Measurements from ENCODE around the gene FGF11. TPM values are rescaled to one million over a fixed set of nuclear protein-coding genes. Genes with fewer than 3 reads are reported as not detected.
A peak's percentile ranks its signal among the peaks of the same experiment; 100 is the strongest.

FGF11 gene
- total and polyA plus RNA-seq, 7 experiments from 2014 or later = 0.09 to 39.7 (median 3.3) TPM; not detected in 1

- Histone ChIP-seq H3K36me3 (ENCODE audit: control insufficient read depth in 2 of 3, insufficient read depth in 3 of 3, low read length in 3 of 3) (no peaks in the 10 kb centered on the region), H3K27me3 (ENCODE audit: control insufficient read depth in 2 of 2, insufficient read depth in 2 of 2, low read length in 2 of 2) (no peaks in the 10 kb centered on the region), H3K4me1 (ENCODE audit: control insufficient read depth in 2 of 2, insufficient read depth in 2 of 2, low read length in 2 of 2) (peaks cover 3 to 4% of the 10 kb centered on the region in 2 donors), H3K27ac (ENCODE audit: low read depth, low read length) (no peak overlapping the region), H3K9me3 (ENCODE audit: control insufficient read depth in 2 of 3, low read length in 3 of 3) (no peaks in the 10 kb centered on the region), H3K4me3 (ENCODE audit: low read length) (no peak overlapping the region)
- intact Hi-C loops (cut with micrococcal nuclease) = loop anchor here in 1 of 2 donors (10.0 kb wide), 1 partner anchor 416 kb away; the partner anchor contains the start of gene RNASEK
- Mint-ChIP-seq H3K4me3 (no peak overlapping the region), H3K27me3 (peaks cover 0 to 2% (median 0%) of the 10 kb centered on the region in 5 donors), H3K9me3 (peaks cover 0 to 4% (median 0%) of the 10 kb centered on the region in 11 donors), H3K36me3 (no peaks in the 10 kb centered on the region), H3K27ac (no peak overlapping the region), H3K4me1 (peaks cover 7 to 12% (median 8%) of the 10 kb centered on the region in 7 donors)
- DNase-seq = no peak
- ChIA-PET CTCF (interaction anchor here (1.0 kb wide), 1 partner anchor 51 kb away, joined by 3 read pairs; no protein-coding TSS in a partner anchor), POLR2A (interaction anchor here (1.2 to 1.6 kb wide), 2 partner anchors 22 to 75 kb away, joined by 3 to 5 read pairs; no protein-coding TSS in a partner anchor)
- no peak for ATAC-seq
Measured at GRCh38 chr17:7431231-7431630, 8.1 kb upstream of the FGF11 start.

- ChIA-PET POLR2A (interaction anchor here (1.2 to 1.6 kb wide), 2 partner anchors 23 to 76 kb away, joined by 3 to 5 read pairs; no protein-coding TSS in a partner anchor), CTCF (no interaction called here)
- ATAC-seq (no peak), DNase-seq (no peak)
- H3K4me3 Mint-ChIP-seq = no peak overlapping the region
- Histone ChIP-seq H3K27ac (ENCODE audit: low read depth, low read length) (no peak overlapping the region), H3K4me3 (ENCODE audit: low read length) (no peak overlapping the region), H3K9me3 (ENCODE audit: control insufficient read depth in 2 of 3, low read length in 3 of 3) (no peaks in the 10 kb centered on the region), H3K27me3 (ENCODE audit: control insufficient read depth in 2 of 2, insufficient read depth in 2 of 2, low read length in 2 of 2) (no peaks in the 10 kb centered on the region), H3K36me3 (ENCODE audit: control insufficient read depth in 2 of 3, insufficient read depth in 3 of 3, low read length in 3 of 3) (no peaks in the 10 kb centered on the region), H3K4me1 (ENCODE audit: control insufficient read depth in 2 of 2, insufficient read depth in 2 of 2, low read length in 2 of 2) (peaks cover 9 to 13% of the 10 kb centered on the region in 2 donors)
- H3K36me3 Mint-ChIP-seq = no peaks in the 10 kb centered on the region
- H3K4me1 Mint-ChIP-seq = peaks cover 7 to 20% (median 13%) of the 10 kb centered on the region in 7 donors
- H3K9me3 Mint-ChIP-seq = peaks cover 0 to 2% (median 0%) of the 10 kb centered on the region in 11 donors
- peak overlapping the region in 1 of 9 donors; percentile 38 for H3K27ac Mint-ChIP-seq
- intact Hi-C loops (cut with micrococcal nuclease) = loop anchor here in 1 of 2 donors (10.0 kb wide), 1 partner anchor 417 kb away; the partner anchor contains the start of gene RNASEK
- peaks cover 0 to 2% (median 0%) of the 10 kb centered on the region in 5 donors for H3K27me3 Mint-ChIP-seq
Measured at GRCh38 chr17:7432296-7432695, 7.0 kb upstream of the FGF11 start.

- Mint-ChIP-seq H3K27ac (peak overlapping the region; percentile 89 to 97 (median 95)), H3K27me3 (peaks cover 16 to 20% (median 17%) of the 10 kb centered on the region in 5 donors), H3K36me3 (peaks cover 0 to 11% (median 0%) of the 10 kb centered on the region in 5 donors), H3K4me1 (peaks cover 28 to 47% (median 37%) of the 10 kb centered on the region in 7 donors), H3K4me3 (peak overlapping the region; percentile 86 to 96 (median 94)), H3K9me3 (peaks cover 0 to 3% (median 0%) of the 10 kb centered on the region in 11 donors)
- Histone ChIP-seq H3K9me3 (ENCODE audit: control insufficient read depth in 2 of 3, low read length in 3 of 3) (no peaks in the 10 kb centered on the region), H3K4me1 (ENCODE audit: control insufficient read depth in 2 of 2, insufficient read depth in 2 of 2, low read length in 2 of 2) (peaks cover 16 to 45% of the 10 kb centered on the region in 2 donors), H3K36me3 (ENCODE audit: control insufficient read depth in 2 of 3, insufficient read depth in 3 of 3, low read length in 3 of 3) (no peaks in the 10 kb centered on the region), H3K27ac (ENCODE audit: low read depth, low read length) (peak overlapping the region; percentile 83), H3K4me3 (ENCODE audit: low read length) (peak overlapping the region; percentile 65), H3K27me3 (ENCODE audit: control insufficient read depth in 2 of 2, insufficient read depth in 2 of 2, low read length in 2 of 2) (peaks cover 6 to 9% of the 10 kb centered on the region in 2 donors)
- peak in 3 of 9 donors; percentile 50 to 74 (median 53) for DNase-seq
- ChIA-PET POLR2A (interaction anchor here (0.6 to 5.3 kb wide), 40 partner anchors 10 to 390 kb away, joined by 3 to 116 read pairs (median 8); partner anchors contain the start of genes ACAP1, CHRNB1, EIF5A and FXR2), CTCF (interaction anchor here (0.6 to 5.2 kb wide), 29 partner anchors 14 to 252 kb away, joined by 3 to 67 read pairs (median 7); partner anchors contain the start of genes ACAP1, KCTD11, MPDU1 and NEURL4)
- ATAC-seq = peak; percentile 44
- intact Hi-C loops (cut with micrococcal nuclease) = loop anchor here (1.0 to 10.0 kb wide), 24 partner anchors 19 to 451 kb away; partner anchors contain the start of genes EIF5A (in 2 of the 2), ELP5 (in 2 of the 2), NEURL4 (in 2 of the 2) and PHF23 (in 2 of the 2)
Measured at GRCh38 chr17:7435676-7436555, 3.4 kb upstream of the FGF11 start.

- H3K4me3 Mint-ChIP-seq = peak overlapping the region; percentile 86 to 96 (median 94)
- H3K36me3 Mint-ChIP-seq = peaks cover 0 to 12% (median 0%) of the 10 kb centered on the region in 5 donors
- CTCF ChIA-PET = interaction anchor here (0.6 to 5.2 kb wide), 33 partner anchors 9 to 251 kb away, joined by 3 to 67 read pairs (median 6); partner anchors contain the start of genes ACAP1, CD68, KCTD11 and MPDU1
- peaks cover 12 to 14% of the 10 kb centered on the region in 2 donors for H3K27me3 ChIP-seq (ENCODE audit: control insufficient read depth in 2 of 2, insufficient read depth in 2 of 2, low read length in 2 of 2)
- peak overlapping the region; percentile 65 for H3K4me3 ChIP-seq (ENCODE audit: low read length)
- POLR2A ChIA-PET = interaction anchor here (0.5 to 5.3 kb wide), 35 partner anchors 10 to 250 kb away, joined by 3 to 116 read pairs (median 9); partner anchors contain the start of genes ACAP1, ATP1B2, CHRNB1 and FXR2
- H3K27ac ChIP-seq (ENCODE audit: low read depth, low read length) = peak overlapping the region; percentile 83
- H3K36me3 ChIP-seq (ENCODE audit: control insufficient read depth in 2 of 3, insufficient read depth in 3 of 3, low read length in 3 of 3) = no peaks in the 10 kb centered on the region
- DNase-seq = peak; percentile 75 to 87 (median 84)
- peak; percentile 75 for ATAC-seq
- peaks cover 16 to 47% of the 10 kb centered on the region in 2 donors for H3K4me1 ChIP-seq (ENCODE audit: control insufficient read depth in 2 of 2, insufficient read depth in 2 of 2, low read length in 2 of 2)
- H3K4me1 Mint-ChIP-seq = peaks cover 28 to 47% (median 37%) of the 10 kb centered on the region in 7 donors
- intact Hi-C loops (cut with micrococcal nuclease) = loop anchor here (1.0 to 10.0 kb wide), 8 partner anchors 42 to 422 kb away; partner anchors contain the start of genes CTDNEP1 (in 1 of the 2), ELP5 (in 1 of the 2), RNASEK (in 1 of the 2) and SENP3 (in 1 of the 2)
- H3K27ac Mint-ChIP-seq = peak overlapping the region; percentile 89 to 97 (median 95)
- peaks cover 0 to 3% (median 0%) of the 10 kb centered on the region in 11 donors for H3K9me3 Mint-ChIP-seq
- peaks cover 21 to 28% (median 25%) of the 10 kb centered on the region in 5 donors for H3K27me3 Mint-ChIP-seq
- H3K9me3 ChIP-seq (ENCODE audit: control insufficient read depth in 2 of 3, low read length in 3 of 3) = no peaks in the 10 kb centered on the region
Measured at GRCh38 chr17:7436556-7437368, 2.5 kb upstream of the FGF11 start.

GRCh38 chr17:7437369-7437863 is 1.9 kb upstream of the FGF11 start:
- intact Hi-C loops (cut with micrococcal nuclease) = loop anchor here (1.0 to 10.0 kb wide), 8 partner anchors 41 to 423 kb away; partner anchors contain the start of genes CTDNEP1 (in 1 of the 2), ELP5 (in 1 of the 2), RNASEK (in 1 of the 2) and SENP3 (in 1 of the 2)
- no peaks in the 10 kb centered on the region for H3K9me3 ChIP-seq (ENCODE audit: control insufficient read depth in 2 of 3, low read length in 3 of 3)
- Mint-ChIP-seq H3K36me3 (peaks cover 0 to 16% (median 0%) of the 10 kb centered on the region in 5 donors), H3K9me3 (peaks cover 0 to 3% (median 0%) of the 10 kb centered on the region in 11 donors), H3K4me1 (peaks cover 28 to 47% (median 39%) of the 10 kb centered on the region in 7 donors), H3K27ac (peak overlapping the region in 5 of 9 donors; percentile 76 to 84 (median 83)), H3K4me3 (peak overlapping the region; percentile 76 to 96 (median 88)), H3K27me3 (peaks cover 25 to 35% (median 31%) of the 10 kb centered on the region in 5 donors)
- POLR2A ChIA-PET = interaction anchor here (0.9 to 5.3 kb wide), 28 partner anchors 9 to 249 kb away, joined by 3 to 116 read pairs (median 12); partner anchors contain the start of genes ACAP1, ATP1B2, CHRNB1 and GPS2
- H3K4me1 ChIP-seq (ENCODE audit: control insufficient read depth in 2 of 2, insufficient read depth in 2 of 2, low read length in 2 of 2) = peaks cover 16 to 47% of the 10 kb centered on the region in 2 donors
- H3K4me3 ChIP-seq (ENCODE audit: low read length) = peak overlapping the region; percentile 27
- no peak for ATAC-seq
- H3K27me3 ChIP-seq (ENCODE audit: control insufficient read depth in 2 of 2, insufficient read depth in 2 of 2, low read length in 2 of 2) = peaks cover 12 to 17% of the 10 kb centered on the region in 2 donors
- no peaks in the 10 kb centered on the region for H3K36me3 ChIP-seq (ENCODE audit: control insufficient read depth in 2 of 3, insufficient read depth in 3 of 3, low read length in 3 of 3)
- peak in 1 of 9 donors; percentile 16 for DNase-seq
- CTCF ChIA-PET = interaction anchor here (0.9 to 5.2 kb wide), 22 partner anchors 8 to 249 kb away, joined by 3 to 67 read pairs (median 8); partner anchors contain the start of genes ACAP1, KCTD11, MPDU1 and NEURL4
- peak overlapping the region; percentile 27 for H3K27ac ChIP-seq (ENCODE audit: low read depth, low read length)
